ENCODE data around the gene IMMP2L. TPM values are rescaled to one million over a fixed set of nuclear protein-coding genes. Genes with fewer than 3 reads are reported as not detected.

Gene IMMP2L
- total and polyA plus RNA-seq, 2 donors (not counting 3 experiments of a cell fraction or from before 2014, with no cell fraction given), result 9.9 to 11.8 TPM

DNA sequence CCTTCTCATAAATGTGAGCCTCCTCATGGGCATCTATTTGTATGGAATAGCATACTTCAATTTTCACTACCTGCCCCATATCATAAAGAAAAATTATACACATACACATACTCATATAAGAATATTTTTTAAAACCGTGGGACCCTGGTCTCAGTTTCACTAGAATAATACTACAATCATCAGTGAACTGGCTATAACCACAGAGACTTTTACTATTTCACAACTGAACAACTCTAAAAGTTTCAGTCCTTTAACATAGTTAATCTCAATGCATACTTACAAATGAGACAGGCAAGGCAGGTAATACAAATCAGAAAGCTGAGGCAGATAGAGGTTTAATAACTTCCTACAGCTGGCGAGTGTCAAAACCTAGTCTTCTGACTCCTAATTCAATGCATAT, 388.3 kb downstream of the IMMP2L start:
- POLR2A ChIA-PET, result no interaction called here
- intact Hi-C loops (cut with micrococcal nuclease), result no loop called here
- no TSS peak for BruUV-seq (replicated peaks)

DNA sequence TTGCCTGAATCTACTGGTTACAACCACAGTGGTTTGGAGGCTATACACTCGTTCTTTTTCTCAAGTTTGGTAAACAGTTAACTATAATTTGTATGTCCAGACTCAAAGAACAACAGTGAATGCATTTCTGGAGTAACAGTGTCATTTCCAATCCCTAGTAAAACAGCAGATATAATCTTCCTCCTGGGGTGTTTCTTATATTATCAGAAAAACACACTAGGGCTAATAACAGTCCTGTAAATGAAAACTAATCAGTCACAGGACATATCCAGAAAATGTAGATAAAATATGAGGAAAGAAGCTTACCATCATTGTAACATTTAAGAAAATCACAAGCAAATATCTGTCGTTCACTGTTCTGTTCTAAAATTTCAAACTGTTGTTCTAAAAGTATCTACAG, 388.8 kb downstream of the IMMP2L start:
- no peaks in the 10 kb centered on the region for H3K4me1 ChIP-seq (ENCODE audit: control insufficient read depth, extremely low read depth, insufficient read depth, low read length)
- H2AFZ ChIP-seq (ENCODE audit: low read depth, low read length), result no peak overlapping the region
- H3K4me2 ChIP-seq (ENCODE audit: insufficient read depth, low read length), result no peak overlapping the region
- FAIRE-seq, result no peak
- intact Hi-C loops (cut with micrococcal nuclease), result no loop called here
- H3K9me3 ChIP-seq (replicated peaks; ENCODE audit: control insufficient read depth, insufficient read depth, low read length), result no peaks in the 10 kb centered on the region
- no peak overlapping the region for H3K9ac ChIP-seq (replicated peaks; ENCODE audit: extremely low read depth, insufficient read depth, low read length)
- no peaks in the 10 kb centered on the region for H3K36me3 ChIP-seq (ENCODE audit: control insufficient read depth in 2 of 2, extremely low read depth in 1 of 2, insufficient read depth in 2 of 2, low read length in 2 of 2)
- no TSS peak for BruUV-seq (replicated peaks)
- DNase-seq (ENCODE audit: low read depth, low spot score), result no peak
- no peaks in the 10 kb centered on the region for H3K79me2 ChIP-seq (ENCODE audit: control insufficient read depth, insufficient read depth, low read length)
- no peaks in the 10 kb centered on the region for H4K20me1 ChIP-seq (replicated peaks; ENCODE audit: control insufficient read depth, extremely low read depth, insufficient read depth, low read length)
- TF ChIP-seq POLR2A (IDR thresholded peaks at IDR 0.05; ENCODE audit: low read depth, low read length), result no peak
- no peak for TF ChIP-seq EZH2 (IDR thresholded peaks at IDR 0.05; ENCODE audit: borderline replicate concordance, low read depth, low read length, severe bottlenecking)
- no peak for TF ChIP-seq JUN (IDR thresholded peaks at IDR 0.05; ENCODE audit: borderline replicate concordance, insufficient read depth, insufficient read length, low read depth)
- TF ChIP-seq FOS (IDR thresholded peaks at IDR 0.05; ENCODE audit: borderline replicate concordance, insufficient read depth, low read length), result no peak
- no peak for TF ChIP-seq GATA2 (IDR thresholded peaks at IDR 0.05; ENCODE audit: insufficient read depth, insufficient read length, low read depth, low read length)
- TF ChIP-seq, protein P1, sequence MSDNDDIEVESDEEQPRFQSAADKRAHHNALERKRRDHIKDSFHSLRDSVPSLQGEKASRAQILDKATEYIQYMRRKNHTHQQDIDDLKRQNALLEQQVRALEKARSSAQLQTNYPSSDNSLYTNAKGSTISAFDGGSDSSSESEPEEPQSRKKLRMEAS (IDR thresholded peaks at IDR 0.05; ENCODE audit: insufficient read depth, insufficient read length), result no peak
- no peak for TF ChIP-seq MYC (IDR thresholded peaks at IDR 0.05; ENCODE audit: low read depth, low read length)
- TF ChIP-seq, protein P2, sequence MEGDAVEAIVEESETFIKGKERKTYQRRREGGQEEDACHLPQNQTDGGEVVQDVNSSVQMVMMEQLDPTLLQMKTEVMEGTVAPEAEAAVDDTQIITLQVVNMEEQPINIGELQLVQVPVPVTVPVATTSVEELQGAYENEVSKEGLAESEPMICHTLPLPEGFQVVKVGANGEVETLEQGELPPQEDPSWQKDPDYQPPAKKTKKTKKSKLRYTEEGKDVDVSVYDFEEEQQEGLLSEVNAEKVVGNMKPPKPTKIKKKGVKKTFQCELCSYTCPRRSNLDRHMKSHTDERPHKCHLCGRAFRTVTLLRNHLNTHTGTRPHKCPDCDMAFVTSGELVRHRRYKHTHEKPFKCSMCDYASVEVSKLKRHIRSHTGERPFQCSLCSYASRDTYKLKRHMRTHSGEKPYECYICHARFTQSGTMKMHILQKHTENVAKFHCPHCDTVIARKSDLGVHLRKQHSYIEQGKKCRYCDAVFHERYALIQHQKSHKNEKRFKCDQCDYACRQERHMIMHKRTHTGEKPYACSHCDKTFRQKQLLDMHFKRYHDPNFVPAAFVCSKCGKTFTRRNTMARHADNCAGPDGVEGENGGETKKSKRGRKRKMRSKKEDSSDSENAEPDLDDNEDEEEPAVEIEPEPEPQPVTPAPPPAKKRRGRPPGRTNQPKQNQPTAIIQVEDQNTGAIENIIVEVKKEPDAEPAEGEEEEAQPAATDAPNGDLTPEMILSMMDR (IDR thresholded peaks at IDR 0.05; ENCODE audit: extremely low read depth in 1 of 2, insufficient read depth in 1 of 2, low read depth in 1 of 2, low read length in 2 of 2), result no peak
- POLR2A ChIA-PET, result no interaction called here
- no peak overlapping the region for H3K4me3 ChIP-seq (replicated peaks in 1 of 3; ENCODE audit: insufficient read depth in 1 of 3, low read depth in 1 of 3, low read length in 3 of 3)
- H3K27ac ChIP-seq (ENCODE audit: insufficient read depth, low read depth, low read length), result no peak overlapping the region
- CTCF ChIA-PET, result no interaction called here
- dilution Hi-C loops (cut with MboI; ENCODE audit: extremely low pct_ligation_motif_present, low sequenced_read_pairs), result no loop called here
- no peaks in the 10 kb centered on the region for H3K9me1 ChIP-seq (replicated peaks; ENCODE audit: control insufficient read depth, extremely low read depth, insufficient read depth, low read length)
- no peaks in the 10 kb centered on the region for H3K27me3 ChIP-seq (ENCODE audit: control insufficient read depth in 2 of 2, insufficient read depth in 2 of 2, low read length in 2 of 2)

More for the DNA sequence above, 388.3 kb downstream of the IMMP2L start:
- no peak for FAIRE-seq
- H3K9me1 ChIP-seq (replicated peaks; ENCODE audit: control insufficient read depth, extremely low read depth, insufficient read depth, low read length), result no peaks in the 10 kb centered on the region
- no peaks in the 10 kb centered on the region for H3K27me3 ChIP-seq (ENCODE audit: control insufficient read depth in 2 of 2, insufficient read depth in 2 of 2, low read length in 2 of 2)
- H3K9me3 ChIP-seq (replicated peaks; ENCODE audit: control insufficient read depth, insufficient read depth, low read length), result no peaks in the 10 kb centered on the region
- H4K20me1 ChIP-seq (replicated peaks; ENCODE audit: control insufficient read depth, extremely low read depth, insufficient read depth, low read length), result no peaks in the 10 kb centered on the region
- DNase-seq (ENCODE audit: low read depth, low spot score), result no peak
- no peaks in the 10 kb centered on the region for H3K79me2 ChIP-seq (ENCODE audit: control insufficient read depth, insufficient read depth, low read length)
- H3K36me3 ChIP-seq (ENCODE audit: control insufficient read depth in 2 of 2, extremely low read depth in 1 of 2, insufficient read depth in 2 of 2, low read length in 2 of 2), result no peaks in the 10 kb centered on the region
- H2AFZ ChIP-seq (ENCODE audit: low read depth, low read length), result no peak overlapping the region
- CTCF ChIA-PET, result no interaction called here
- H3K4me2 ChIP-seq (ENCODE audit: insufficient read depth, low read length), result no peak overlapping the region
- dilution Hi-C loops (cut with MboI; ENCODE audit: extremely low pct_ligation_motif_present, low sequenced_read_pairs), result no loop called here
- TF ChIP-seq GATA2 (IDR thresholded peaks at IDR 0.05; ENCODE audit: insufficient read depth, insufficient read length, low read depth, low read length), result no peak
- TF ChIP-seq MYC (IDR thresholded peaks at IDR 0.05; ENCODE audit: low read depth, low read length), result no peak
- no peak for TF ChIP-seq POLR2A (IDR thresholded peaks at IDR 0.05; ENCODE audit: low read depth, low read length)
- no peak for TF ChIP-seq EZH2 (IDR thresholded peaks at IDR 0.05; ENCODE audit: borderline replicate concordance, low read depth, low read length, severe bottlenecking)
- H3K4me3 ChIP-seq (replicated peaks in 1 of 3; ENCODE audit: insufficient read depth in 1 of 3, low read depth in 1 of 3, low read length in 3 of 3), result no peak overlapping the region
- H3K4me1 ChIP-seq (ENCODE audit: control insufficient read depth, extremely low read depth, insufficient read depth, low read length), result no peaks in the 10 kb centered on the region
- no peak overlapping the region for H3K9ac ChIP-seq (replicated peaks; ENCODE audit: extremely low read depth, insufficient read depth, low read length)
- H3K27ac ChIP-seq (ENCODE audit: insufficient read depth, low read depth, low read length), result no peak overlapping the region
